Measurements from ENCODE around the gene CBLN3.
"Not testable (repeated sequence)": the region's sequence is repeated elsewhere in the genome, so short reads cannot be mapped to it uniquely, and the experiment has no call there.

CBLN3 gene

GRCh38 chr14:24389226-24389848 is 40.1 kb downstream of the CBLN3 start:
- Histone ChIP-seq H3K9me3 (ENCODE audit: low read depth, low read length) (no peaks in the 10 kb centered on the region), H3K27ac (no peak overlapping the region), H3K4me3 (no peak overlapping the region), H3K36me3 (ENCODE audit: insufficient read depth, low read length) (no peaks in the 10 kb centered on the region), H3K9ac (ENCODE audit: insufficient read length) (no peak overlapping the region)
- no peak for DNase-seq (ENCODE audit: low read depth, low spot score)
- no peak for TF ChIP-seq POLR2AphosphoS5 (IDR thresholded peaks at IDR 0.05; ENCODE audit: borderline replicate concordance, low read depth, low read length)
- no peak for TF ChIP-seq EZH2 (IDR thresholded peaks at IDR 0.05)
- TF ChIP-seq FOXP2 (optimal IDR thresholded peaks at IDR 0.05; ENCODE audit: control extremely low read depth, extremely low read length, insufficient read depth), result no peak

GRCh38 chr14:24388474-24389179 is 40.8 kb downstream of the CBLN3 start:
- no peak overlapping the region for H3K4me3 ChIP-seq

GRCh38 chr14:24387579-24387978 is 41.9 kb downstream of the CBLN3 start:
- H3K4me3 ChIP-seq; H3K27ac ChIP-seq; DNase-seq (ENCODE audit: low read depth, low spot score): not testable (repeated sequence)

More at GRCh38 chr14:24388474-24389179, 40.8 kb downstream of the CBLN3 start:
- no peak for TF ChIP-seq FOXP2 (optimal IDR thresholded peaks at IDR 0.05; ENCODE audit: control extremely low read depth, extremely low read length, insufficient read depth)
- TF ChIP-seq EZH2 (IDR thresholded peaks at IDR 0.05), result no peak
- no peak for TF ChIP-seq POLR2AphosphoS5 (IDR thresholded peaks at IDR 0.05; ENCODE audit: borderline replicate concordance, low read depth, low read length)
- Histone ChIP-seq H3K27ac (no peak overlapping the region), H3K9me3 (ENCODE audit: low read depth, low read length) (no peaks in the 10 kb centered on the region), H3K9ac (ENCODE audit: insufficient read length) (no peak overlapping the region), H3K36me3 (ENCODE audit: insufficient read depth, low read length) (no peaks in the 10 kb centered on the region)
- no peak for DNase-seq (ENCODE audit: low read depth, low spot score)

GRCh38 chr14:24387009-24387345 is 42.5 kb downstream of the CBLN3 start:
- H3K36me3 ChIP-seq (ENCODE audit: insufficient read depth, low read length), result no peaks in the 10 kb centered on the region
- no peak for DNase-seq (ENCODE audit: low read depth, low spot score)
- H3K27ac ChIP-seq, result no peak overlapping the region
- no peaks in the 10 kb centered on the region for H3K9me3 ChIP-seq (ENCODE audit: low read depth, low read length)
- H3K4me3 ChIP-seq, result no peak overlapping the region
- TF ChIP-seq EZH2 (IDR thresholded peaks at IDR 0.05) (no peak), FOXP2 (optimal IDR thresholded peaks at IDR 0.05; ENCODE audit: control extremely low read depth, extremely low read length, insufficient read depth) (no peak), POLR2AphosphoS5 (IDR thresholded peaks at IDR 0.05; ENCODE audit: borderline replicate concordance, low read depth, low read length) (no peak)
- H3K9ac ChIP-seq (ENCODE audit: insufficient read length), result no peak overlapping the region

More at GRCh38 chr14:24387579-24387978, 41.9 kb downstream of the CBLN3 start:
- not testable (repeated sequence) for H3K9me3 ChIP-seq (ENCODE audit: low read depth, low read length); H3K36me3 ChIP-seq (ENCODE audit: insufficient read depth, low read length); H3K9ac ChIP-seq (ENCODE audit: insufficient read length)

GRCh38 chr14:24385524-24385923 is 43.9 kb downstream of the CBLN3 start:
- no peak for DNase-seq (ENCODE audit: low read depth, low spot score)
- Histone ChIP-seq H3K36me3 (ENCODE audit: insufficient read depth, low read length) (no peaks in the 10 kb centered on the region), H3K9ac (ENCODE audit: insufficient read length) (no peak overlapping the region), H3K9me3 (ENCODE audit: low read depth, low read length) (no peaks in the 10 kb centered on the region), H3K27ac (no peak overlapping the region), H3K4me3 (no peak overlapping the region)
- TF ChIP-seq POLR2AphosphoS5 (IDR thresholded peaks at IDR 0.05; ENCODE audit: borderline replicate concordance, low read depth, low read length) (no peak), FOXP2 (optimal IDR thresholded peaks at IDR 0.05; ENCODE audit: control extremely low read depth, extremely low read length, insufficient read depth) (no peak), EZH2 (IDR thresholded peaks at IDR 0.05) (no peak)

- H3K9me3 ChIP-seq (ENCODE audit: low read depth, low read length), result no peaks in the 10 kb centered on the region
- TF ChIP-seq POLR2AphosphoS5 (IDR thresholded peaks at IDR 0.05; ENCODE audit: borderline replicate concordance, low read depth, low read length) (no peak), FOXP2 (optimal IDR thresholded peaks at IDR 0.05; ENCODE audit: control extremely low read depth, extremely low read length, insufficient read depth) (no peak), EZH2 (IDR thresholded peaks at IDR 0.05) (no peak)
- H3K27ac ChIP-seq, result no peak overlapping the region
- H3K36me3 ChIP-seq (ENCODE audit: insufficient read depth, low read length), result no peaks in the 10 kb centered on the region
- H3K4me3 ChIP-seq, result no peak overlapping the region
- no peak for DNase-seq (ENCODE audit: low read depth, low spot score)
- no peak overlapping the region for H3K9ac ChIP-seq (ENCODE audit: insufficient read length)
Observed at GRCh38 chr14:24384169-24384568, 45.3 kb downstream of the CBLN3 start.

- no peaks in the 10 kb centered on the region for H3K9me3 ChIP-seq (ENCODE audit: low read depth, low read length)
- peaks cover 4% of the 10 kb centered on the region; the same call in 1 of the 2 replicates for H3K36me3 ChIP-seq (ENCODE audit: insufficient read depth, low read length)
- DNase-seq (ENCODE audit: low read depth, low spot score), result no peak
- H3K9ac ChIP-seq (ENCODE audit: insufficient read length), result no peak overlapping the region
- no peak for TF ChIP-seq POLR2AphosphoS5 (IDR thresholded peaks at IDR 0.05; ENCODE audit: borderline replicate concordance, low read depth, low read length)
- TF ChIP-seq EZH2 (IDR thresholded peaks at IDR 0.05), result no peak
- TF ChIP-seq FOXP2 (optimal IDR thresholded peaks at IDR 0.05; ENCODE audit: control extremely low read depth, extremely low read length, insufficient read depth), result no peak
- no peak overlapping the region for H3K4me3 ChIP-seq
- no peak overlapping the region for H3K27ac ChIP-seq
Observed at GRCh38 chr14:24382064-24382371, 47.5 kb downstream of the CBLN3 start.

- no peak overlapping the region for H3K27ac ChIP-seq
- no peak for TF ChIP-seq POLR2AphosphoS5 (IDR thresholded peaks at IDR 0.05; ENCODE audit: borderline replicate concordance, low read depth, low read length)
- no peak for TF ChIP-seq EZH2 (IDR thresholded peaks at IDR 0.05)
- no peak for DNase-seq (ENCODE audit: low read depth, low spot score)
- peaks cover 7% of the 10 kb centered on the region; the same call in 1 of the 2 replicates for H3K36me3 ChIP-seq (ENCODE audit: insufficient read depth, low read length)
- no peak overlapping the region for H3K9ac ChIP-seq (ENCODE audit: insufficient read length)
- H3K9me3 ChIP-seq (ENCODE audit: low read depth, low read length), result no peaks in the 10 kb centered on the region
- H3K4me3 ChIP-seq, result no peak overlapping the region
Observed at GRCh38 chr14:24381363-24382063, 48.0 kb downstream of the CBLN3 start.

Data from SK-N-MC (cell line).